NAMALWA (cell line): ENCODE measurements around the gene UNC45A.

Source experiments
- DNase-seq: peaks from one replicate; pipeline ENCODE4 v3.0.0-alpha.2; 2015; ENCODE audit warnings: low spot score

UNC45A gene

GRCh38 chr15:90934949-90935751, at the start of gene UNC45A:
TSS of gene UNC45A (plus strand) at chr15:90935285. CDS start at chr15:90935325, 40 bp downstream.
- DNase-seq = peak; percentile 96

GRCh38 chr15:90885432-90886290, 49.4 kb upstream of the UNC45A start:
- DNase-seq = peak; percentile 80

GRCh38 chr15:90886291-90886614, 48.8 kb upstream of the UNC45A start:
- DNase-seq = no peak

GRCh38 chr15:90887037-90887481, 48.0 kb upstream of the UNC45A start:
- DNase-seq = no peak

- peak; percentile 32 for DNase-seq
Observed at GRCh38 chr15:90889313-90889730, 45.8 kb upstream of the UNC45A start.

GRCh38 chr15:90889736-90890456, 45.2 kb upstream of the UNC45A start:
- no peak for DNase-seq

- DNase-seq = no peak
Observed at GRCh38 chr15:90890839-90891238, 44.2 kb upstream of the UNC45A start.

GRCh38 chr15:90891346-90891949, 43.6 kb upstream of the UNC45A start:
- DNase-seq = no peak

GRCh38 chr15:90892023-90892422, 43.1 kb upstream of the UNC45A start:
- DNase-seq = no peak

GRCh38 chr15:90892498-90893174, 42.4 kb upstream of the UNC45A start:
- no peak for DNase-seq

GRCh38 chr15:90893175-90894090, 41.7 kb upstream of the UNC45A start:
- peak; percentile 66 for DNase-seq

GRCh38 chr15:90895571-90896117, 39.4 kb upstream of the UNC45A start:
- no peak for DNase-seq

GRCh38 chr15:90897131-90897655, 37.9 kb upstream of the UNC45A start:
- peak; percentile 50 for DNase-seq

- no peak for DNase-seq
Observed at GRCh38 chr15:90901175-90902039, 33.7 kb upstream of the UNC45A start.

- peak; percentile 70 for DNase-seq
Observed at GRCh38 chr15:90902040-90902839, 32.8 kb upstream of the UNC45A start.

GRCh38 chr15:90902840-90903732, 32.0 kb upstream of the UNC45A start, which contains the start of gene MAN2A2:
TSS of gene MAN2A2 (plus strand) at chr15:90903302. CDS start at chr15:90904208, 906 bp downstream.
- DNase-seq = peak; percentile 66
